HepG2 (cell line): ENCODE data around the gene ZFHX3. TPM values are rescaled to one million over a fixed set of nuclear protein-coding genes. Genes with fewer than 3 reads are reported as not detected.

Experiments
- ATF7 ChIP-seq, 2 experiments: fragments of 450-650 bp in 1 of 2; sonication (generic) in 1 of 2; formaldehyde crosslinking in 1 of 2; IDR thresholded peaks; 2 replicates each; pipeline versions ENCODE4 v1.4.0 to v1.6.1; 2016 to 2020; ENCODE audit warnings: antibody characterized with exemption in 1 of 2, mild to moderate bottlenecking in 1 of 2, missing genetic modification reagents in 1 of 2
- BRD4 ChIP-seq: sonication (generic); formaldehyde crosslinking; IDR thresholded peaks from 2 replicates; pipeline ENCODE4 v1.4.0; 2020; ENCODE audit warnings: missing genetic modification reagents
- CC2D1A ChIP-seq: sonication (generic); formaldehyde crosslinking; IDR thresholded peaks from 2 replicates; pipeline ENCODE4 v1.8.1; 2023; ENCODE audit warnings: mild to moderate bottlenecking, missing genetic modification reagents
- FOXO1 ChIP-seq: sonication (generic); formaldehyde crosslinking; IDR thresholded peaks from 2 replicates; pipeline ENCODE4 v1.4.0; 2020; ENCODE audit warnings: missing genetic modification reagents
- HNRNPH1 ChIP-seq: fragments of 200-400 bp; formaldehyde crosslinking; optimal IDR thresholded peaks from 2 replicates; pipeline ENCODE3; 2017; ENCODE audit warnings: mild to moderate bottlenecking, low read depth, low read length
- ISL2 ChIP-seq: sonication (generic); formaldehyde crosslinking; IDR thresholded peaks from 2 replicates; pipeline ENCODE4 v1.5.0; 2020; ENCODE audit warnings: missing genetic modification reagents
- KLF13 ChIP-seq: sonication (generic); formaldehyde crosslinking; IDR thresholded peaks from 2 replicates; pipeline ENCODE4 v1.4.0; 2020; ENCODE audit warnings: mild to moderate bottlenecking, missing genetic modification reagents
- ZMYM3 ChIP-seq: sonication (generic); formaldehyde crosslinking; IDR thresholded peaks from 2 replicates; pipeline ENCODE4 v1.5.1; 2020; ENCODE audit warnings: mild to moderate bottlenecking, missing genetic modification reagents
- ZNF224 ChIP-seq: sonication (generic); formaldehyde crosslinking; IDR thresholded peaks from 2 replicates; pipeline ENCODE4 v1.5.0; 2020; ENCODE audit warnings: mild to moderate bottlenecking, missing genetic modification reagents
- ZNF234 ChIP-seq: sonication (generic); formaldehyde crosslinking; conservative IDR thresholded peaks from 2 replicates; pipeline ENCODE4 v1.5.1; 2020; ENCODE audit warnings: mild to moderate bottlenecking, missing genetic modification reagents
- ZNF446 ChIP-seq: sonication (generic); formaldehyde crosslinking; IDR thresholded peaks from 2 replicates; pipeline ENCODE4 v1.5.0; 2020; ENCODE audit warnings: mild to moderate bottlenecking, missing genetic modification reagents
- ZNF510 ChIP-seq: sonication (generic); formaldehyde crosslinking; IDR thresholded peaks from 2 replicates; pipeline ENCODE4 v1.4.0; 2020; ENCODE audit warnings: low read depth, mild to moderate bottlenecking, missing genetic modification reagents
- ZNF644 ChIP-seq: IDR thresholded peaks from 2 replicates; pipeline ENCODE4 v1.6.1; 2016; ENCODE audit warnings: low read depth
- ZNF670 ChIP-seq: sonication (generic); formaldehyde crosslinking; IDR thresholded peaks from 2 replicates; pipeline ENCODE4 v1.8.0; 2022; ENCODE audit warnings: mild to moderate bottlenecking, missing genetic modification reagents, borderline replicate concordance
- ZNF720 ChIP-seq: sonication (generic); formaldehyde crosslinking; IDR thresholded peaks from 2 replicates; pipeline ENCODE4 v1.4.0; 2020; ENCODE audit warnings: missing genetic modification reagents
- ZSCAN31 ChIP-seq: sonication (generic); formaldehyde crosslinking; IDR thresholded peaks from 2 replicates; pipeline ENCODE4 v1.5.0; 2020; ENCODE audit warnings: low read depth, mild to moderate bottlenecking, missing genetic modification reagents
- polyA plus RNA-seq, 8 experiments: library from polyadenylated mRNA; depleted of rRNA in 3 of 8; stranded (reverse) in 7 of 8; unstranded in 1 of 8; fragments of >200 nt; fragmentation: Illumina TruSeq in 4 of 8; extraction: Trizol in 4 of 8; gene quantifications; 2 replicates each; pipeline versions ENCODE4 v1.2.1 to v1.2.3, GENCODE V29; 2011 to 2016; ENCODE audit warnings: low read depth in 4 of 8, missing spikeins in 1 of 8, mixed read lengths in 1 of 8; ENCODE audit not compliant: insufficient read depth in 1 of 8
- total RNA-seq, 5 experiments: library from RNA; depleted of rRNA; stranded (reverse); fragments of >200 nt; fragmentation: Illumina TruSeq; extraction: Trizol; gene quantifications; 2 replicates each; pipeline ENCODE4 v1.2.3, GENCODE V29; 2016; ENCODE audit warnings: low read depth in 1 of 5
- TF ChIP-seq, protein P1 (sequence below): sonication (generic); formaldehyde crosslinking; IDR thresholded peaks from one replicate; pipeline ENCODE4 v1.5.1; 2020; ENCODE audit warnings: mild to moderate bottlenecking, missing genetic modification reagents; ENCODE audit errors: not compliant biosample characterization
- TF ChIP-seq, protein P2 (sequence below): sonication (generic); formaldehyde crosslinking; IDR thresholded peaks from 2 replicates; pipeline ENCODE4 v1.8.0; 2022; ENCODE audit warnings: missing genetic modification reagents, mild to moderate bottlenecking, inconsistent platforms, borderline replicate concordance

ZFHX3 gene
- total and polyA plus RNA-seq, 2 of the 13 experiments (the other 11 are each of a cell fraction or from before 2014, with no cell fraction given) = 5.0 to 6.0 TPM

DNA sequence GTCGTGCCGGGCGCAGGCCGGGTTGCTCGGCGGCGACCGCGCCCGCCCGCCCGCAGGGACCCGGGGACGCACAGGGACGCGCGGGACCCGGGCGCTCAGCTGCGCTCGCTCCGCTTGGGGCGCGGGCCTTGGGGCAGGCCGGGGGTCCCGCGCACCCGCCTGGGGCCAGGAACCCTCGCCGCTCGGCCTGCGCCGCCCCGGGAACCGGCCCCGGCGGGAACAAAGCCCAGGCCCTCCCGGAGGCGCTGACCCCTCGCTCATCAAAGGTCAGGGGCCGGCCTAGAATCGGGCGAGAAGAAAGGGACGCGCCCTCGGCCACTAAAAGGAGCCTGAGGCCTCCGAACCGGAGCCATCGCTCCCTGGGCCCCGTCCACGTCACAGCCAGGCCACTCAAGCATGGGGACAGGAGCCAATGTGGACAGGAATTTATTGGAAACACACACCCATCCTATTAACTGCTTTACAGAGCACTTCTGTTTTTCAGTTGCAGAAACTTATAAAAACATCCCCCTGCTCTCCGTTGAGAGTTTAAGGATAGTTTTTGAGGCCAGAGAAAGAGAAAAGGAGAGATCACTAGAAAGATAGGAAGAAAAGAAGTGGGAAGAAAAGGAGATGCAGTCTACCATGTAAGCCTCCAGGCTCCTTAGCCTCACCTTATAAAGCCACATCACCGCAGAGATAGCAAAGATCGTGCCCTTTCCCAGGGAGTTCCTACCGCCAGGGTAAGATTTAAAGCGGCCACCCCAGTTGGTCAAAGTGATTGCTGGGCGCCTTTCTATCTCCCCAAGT, 558 bp upstream of the ZFHX3 start (continued):
- TF ChIP-seq, protein P1, sequence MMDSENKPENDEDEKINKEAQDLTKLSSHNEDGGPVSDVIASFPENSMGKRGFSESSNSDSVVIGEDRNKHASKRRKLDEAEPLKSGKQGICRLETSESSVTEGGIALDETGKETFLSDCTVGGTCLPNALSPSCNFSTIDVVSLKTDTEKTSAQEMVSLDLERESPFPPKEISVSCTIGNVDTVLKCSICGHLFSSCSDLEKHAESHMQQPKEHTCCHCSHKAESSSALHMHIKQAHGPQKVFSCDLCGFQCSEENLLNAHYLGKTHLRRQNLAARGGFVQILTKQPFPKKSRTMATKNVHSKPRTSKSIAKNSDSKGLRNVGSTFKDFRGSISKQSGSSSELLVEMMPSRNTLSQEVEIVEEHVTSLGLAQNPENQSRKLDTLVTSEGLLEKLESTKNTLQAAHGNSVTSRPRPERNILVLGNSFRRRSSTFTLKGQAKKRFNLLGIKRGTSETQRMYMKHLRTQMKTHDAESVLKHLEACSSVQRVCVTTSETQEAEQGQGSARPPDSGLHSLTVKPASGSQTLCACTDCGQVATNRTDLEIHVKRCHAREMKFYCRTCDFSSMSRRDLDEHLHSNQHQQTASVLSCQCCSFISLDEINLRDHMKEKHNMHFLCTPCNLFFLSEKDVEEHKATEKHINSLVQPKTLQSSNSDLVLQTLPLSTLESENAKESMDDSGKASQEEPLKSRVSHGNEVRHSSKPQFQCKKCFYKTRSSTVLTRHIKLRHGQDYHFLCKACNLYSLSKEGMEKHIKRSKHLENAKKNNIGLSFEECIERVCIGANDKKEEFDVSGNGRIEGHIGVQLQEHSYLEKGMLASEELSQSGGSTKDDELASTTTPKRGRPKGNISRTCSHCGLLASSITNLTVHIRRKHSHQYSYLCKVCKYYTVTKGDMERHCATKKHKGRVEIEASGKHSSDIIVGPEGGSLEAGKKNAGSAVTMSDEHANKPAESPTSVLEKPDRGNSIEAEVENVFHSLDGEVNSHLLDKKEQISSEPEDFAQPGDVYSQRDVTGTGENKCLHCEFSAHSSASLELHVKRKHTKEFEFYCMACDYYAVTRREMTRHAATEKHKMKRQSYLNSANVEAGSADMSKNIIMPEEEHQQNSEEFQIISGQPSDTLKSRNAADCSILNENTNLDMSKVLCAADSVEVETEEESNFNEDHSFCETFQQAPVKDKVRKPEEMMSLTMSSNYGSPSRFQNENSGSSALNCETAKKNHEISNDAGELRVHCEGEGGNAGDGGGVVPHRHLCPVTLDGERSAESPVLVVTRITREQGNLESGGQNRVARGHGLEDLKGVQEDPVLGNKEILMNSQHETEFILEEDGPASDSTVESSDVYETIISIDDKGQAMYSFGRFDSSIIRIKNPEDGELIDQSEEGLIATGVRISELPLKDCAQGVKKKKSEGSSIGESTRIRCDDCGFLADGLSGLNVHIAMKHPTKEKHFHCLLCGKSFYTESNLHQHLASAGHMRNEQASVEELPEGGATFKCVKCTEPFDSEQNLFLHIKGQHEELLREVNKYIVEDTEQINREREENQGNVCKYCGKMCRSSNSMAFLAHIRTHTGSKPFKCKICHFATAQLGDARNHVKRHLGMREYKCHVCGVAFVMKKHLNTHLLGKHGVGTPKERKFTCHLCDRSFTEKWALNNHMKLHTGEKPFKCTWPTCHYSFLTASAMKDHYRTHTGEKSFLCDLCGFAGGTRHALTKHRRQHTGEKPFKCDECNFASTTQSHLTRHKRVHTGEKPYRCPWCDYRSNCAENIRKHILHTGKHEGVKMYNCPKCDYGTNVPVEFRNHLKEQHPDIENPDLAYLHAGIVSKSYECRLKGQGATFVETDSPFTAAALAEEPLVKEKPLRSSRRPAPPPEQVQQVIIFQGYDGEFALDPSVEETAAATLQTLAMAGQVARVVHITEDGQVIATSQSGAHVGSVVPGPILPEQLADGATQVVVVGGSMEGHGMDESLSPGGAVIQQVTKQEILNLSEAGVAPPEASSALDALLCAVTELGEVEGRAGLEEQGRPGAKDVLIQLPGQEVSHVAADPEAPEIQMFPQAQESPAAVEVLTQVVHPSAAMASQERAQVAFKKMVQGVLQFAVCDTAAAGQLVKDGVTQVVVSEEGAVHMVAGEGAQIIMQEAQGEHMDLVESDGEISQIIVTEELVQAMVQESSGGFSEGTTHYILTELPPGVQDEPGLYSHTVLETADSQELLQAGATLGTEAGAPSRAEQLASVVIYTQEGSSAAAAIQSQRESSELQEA (CRISPR knock-in tag) = no peak
- TF ChIP-seq ZNF234 (CRISPR knock-in tag) (no peak), ZSCAN31 (CRISPR knock-in tag) (no peak; the same call in 1 of the 2 replicates), KLF13 (CRISPR knock-in tag) (no peak), ZNF510 (CRISPR knock-in tag) (no peak), BRD4 (CRISPR knock-in tag) (peak; percentile 94), ZMYM3 (CRISPR knock-in tag) (no peak), ATF7 (IDR thresholded peaks at IDR 0.05) (no peak), ATF7 (CRISPR knock-in tag; IDR thresholded peaks at IDR 0.05) (no peak), FOXO1 (CRISPR knock-in tag) (0 out of 2 replicates have a peak, but pooled peaks have one; percentile 20), ZNF224 (CRISPR knock-in tag) (peak; percentile 83; the same call in 1 of the 2 replicates), CC2D1A (CRISPR knock-in tag) (no peak), ZNF720 (no peak), ISL2 (no peak; the same call in 1 of the 2 replicates), ZNF446 (CRISPR knock-in tag) (no peak), ZNF644 (CRISPR knock-in tag) (0 out of 2 replicates have a peak, but pooled peaks have one; percentile 19), HNRNPH1 (no peak), ZNF670 (CRISPR knock-in tag) (no peak)
- TF ChIP-seq, protein P2, sequence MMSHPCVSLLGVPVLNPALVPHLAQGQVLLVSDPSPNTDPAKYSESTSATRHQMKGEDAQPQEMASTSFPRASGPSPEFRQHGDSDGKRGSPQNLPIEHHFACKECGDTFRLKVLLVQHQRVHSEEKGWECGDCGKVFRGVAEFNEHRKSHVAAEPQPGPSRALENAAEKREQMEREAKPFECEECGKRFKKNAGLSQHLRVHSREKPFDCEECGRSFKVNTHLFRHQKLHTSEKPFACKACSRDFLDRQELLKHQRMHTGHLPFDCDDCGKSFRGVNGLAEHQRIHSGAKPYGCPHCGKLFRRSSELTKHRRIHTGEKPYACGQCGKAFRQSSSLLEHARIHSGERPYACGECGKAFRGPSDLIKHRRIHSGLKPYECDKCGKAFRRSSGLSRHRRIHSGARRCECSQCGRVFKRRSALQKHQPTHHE (CRISPR knock-in tag) = no peak
